Stimulated activated CD8-positive, alpha-beta memory T cell treated with anti-CD3 and anti-CD28 coated beads, Interleukin-12 subunit alpha, Interleukin-12 subunit beta, amount 100 ng/mL, for 1 hour (primary cell): ENCODE results near the gene FOXD1.
"Not testable (repeated sequence)": the region's sequence is repeated elsewhere in the genome, so short reads cannot be mapped to it uniquely, and the experiment has no call there.

ENCODE experiments used
- DNase-seq: peaks from one replicate; pipeline ENCODE4 v3.0.0-alpha.2; 2020; ENCODE audit warnings: low read depth

FOXD1 gene

DNA sequence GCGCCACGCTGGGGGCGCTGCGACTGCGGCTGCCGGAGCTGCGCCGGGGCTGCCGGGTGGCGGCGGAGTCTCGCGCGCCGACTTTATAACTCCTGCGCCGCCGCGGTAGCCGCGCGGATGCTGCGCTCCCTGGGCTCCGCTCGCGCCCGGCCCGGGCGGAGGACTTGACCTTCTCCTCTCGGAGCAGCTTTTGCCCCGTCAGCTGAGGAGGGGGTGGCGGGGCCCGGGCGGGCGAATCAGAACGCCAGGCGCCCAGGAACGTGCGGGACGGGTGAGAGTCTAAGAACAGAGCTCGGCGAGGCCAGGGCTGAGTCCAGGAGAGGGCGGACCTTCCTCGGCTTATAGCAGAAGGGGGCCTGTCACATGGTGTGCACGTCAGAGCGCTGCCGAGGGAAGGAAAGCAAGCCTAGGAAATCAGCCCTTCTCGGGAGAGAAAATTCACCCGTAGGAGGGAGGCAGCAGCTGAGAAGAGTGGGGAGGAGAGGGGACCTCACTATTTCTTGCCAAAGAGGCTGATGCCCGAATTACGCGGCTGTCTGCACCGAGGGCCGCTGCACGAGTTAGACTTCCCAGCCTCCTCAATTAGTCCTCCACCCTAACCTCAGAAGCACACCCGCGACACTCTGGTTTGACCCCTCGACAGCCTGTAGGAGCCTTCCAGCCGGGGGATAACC, at the start of gene FOXD1:
Gene FOXD1 (minus strand): TSS at position 315 of the 674 bp plus-strand sequence. CDS start 415 bp downstream, outside the sequence.
- no peak for DNase-seq

DNA sequence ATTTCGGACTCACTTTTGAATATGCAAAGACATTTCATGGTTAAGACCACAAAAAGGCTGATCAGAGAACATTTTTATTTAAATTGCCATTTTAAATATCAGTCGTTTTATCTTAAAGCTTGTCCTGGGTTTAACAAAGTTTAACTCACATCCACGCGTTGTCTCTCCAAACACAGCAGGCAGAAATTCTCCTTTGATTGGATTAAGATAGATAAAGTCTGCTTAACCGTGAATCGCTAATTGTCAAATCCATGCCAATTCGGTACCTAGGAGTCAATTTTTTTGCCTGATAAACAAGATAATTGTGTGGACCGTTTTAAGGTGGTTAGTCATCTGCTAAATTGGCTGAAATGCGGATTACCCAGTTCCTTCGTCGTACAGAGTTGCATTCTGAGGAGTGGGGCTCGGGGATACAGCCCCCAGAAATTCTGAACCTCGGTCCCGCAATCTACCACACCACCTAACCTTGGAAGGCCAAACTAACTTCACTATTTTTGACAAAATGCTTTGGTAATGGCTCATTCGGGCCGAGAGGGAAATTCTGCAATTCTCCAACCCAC, 49.0 kb upstream of the FOXD1 start:
- DNase-seq = no peak

DNA sequence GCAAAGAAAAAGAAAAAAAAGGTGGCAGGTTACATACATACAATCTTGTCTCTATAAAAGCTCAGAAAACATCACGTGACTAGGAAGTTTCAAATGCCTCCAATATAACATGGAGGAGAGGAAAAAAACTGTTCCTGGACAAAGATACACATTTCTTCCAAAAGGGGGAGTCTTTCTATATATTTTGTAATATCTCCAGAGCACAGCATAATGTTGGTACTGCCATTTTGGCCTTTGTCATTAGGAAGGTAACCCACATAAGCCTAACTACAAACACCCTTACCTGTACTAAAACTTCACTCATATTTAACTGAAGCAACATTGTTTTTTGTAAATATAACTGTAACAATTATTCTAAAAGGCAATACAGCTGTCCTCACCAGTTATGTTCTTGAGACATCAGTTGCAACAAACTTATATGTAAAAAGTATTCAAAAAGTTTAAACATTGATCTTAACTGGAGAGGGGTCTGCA, 48.4 kb upstream of the FOXD1 start:
- DNase-seq = no peak

DNA sequence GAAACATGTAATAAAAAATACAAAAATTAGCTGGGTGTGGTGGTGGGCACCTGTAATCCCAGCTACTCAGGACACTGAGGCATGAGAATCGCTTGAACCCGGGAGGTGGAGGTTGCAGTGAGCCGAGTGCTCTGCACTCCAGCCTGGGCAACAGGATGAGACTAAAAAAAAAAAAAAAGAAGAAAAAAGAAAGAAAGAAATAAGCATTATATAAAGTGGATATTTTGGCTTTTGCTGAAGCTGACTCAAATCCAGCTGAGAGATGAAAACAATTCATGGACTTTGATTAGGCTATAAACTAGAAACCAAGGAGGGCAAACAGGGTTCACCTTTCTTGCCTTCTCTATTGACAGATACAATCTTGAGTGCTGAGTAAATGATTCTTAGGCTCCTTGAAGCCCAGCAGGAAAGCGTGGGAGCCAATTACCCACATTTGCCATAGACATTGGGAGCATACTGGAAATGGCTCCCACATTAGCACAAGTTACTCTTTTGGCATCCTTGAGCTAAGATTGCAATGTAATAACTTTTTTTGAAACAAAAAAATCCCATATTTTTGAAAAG, 47.3 kb upstream of the FOXD1 start:
- DNase-seq = no peak

DNA sequence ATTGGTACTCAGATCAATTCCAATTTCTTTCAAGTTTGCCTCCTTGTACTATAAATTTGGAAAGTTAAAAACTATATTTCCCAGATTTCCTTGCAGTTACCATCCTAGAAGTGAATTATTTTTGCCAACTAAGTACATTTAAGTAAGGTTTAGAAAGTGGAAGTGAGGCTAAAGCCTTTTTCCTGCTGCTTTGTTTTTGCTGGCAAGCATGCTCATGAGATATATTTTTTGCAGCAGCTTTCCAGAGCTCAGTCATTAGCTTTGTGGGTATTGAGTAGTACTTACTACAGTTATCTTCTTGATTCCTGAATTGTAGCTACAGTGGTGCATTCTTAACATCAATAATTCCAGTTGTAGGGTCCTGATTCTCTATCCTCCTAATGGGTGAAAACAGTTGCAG, 46.1 kb upstream of the FOXD1 start:
- DNase-seq = no peak

DNA sequence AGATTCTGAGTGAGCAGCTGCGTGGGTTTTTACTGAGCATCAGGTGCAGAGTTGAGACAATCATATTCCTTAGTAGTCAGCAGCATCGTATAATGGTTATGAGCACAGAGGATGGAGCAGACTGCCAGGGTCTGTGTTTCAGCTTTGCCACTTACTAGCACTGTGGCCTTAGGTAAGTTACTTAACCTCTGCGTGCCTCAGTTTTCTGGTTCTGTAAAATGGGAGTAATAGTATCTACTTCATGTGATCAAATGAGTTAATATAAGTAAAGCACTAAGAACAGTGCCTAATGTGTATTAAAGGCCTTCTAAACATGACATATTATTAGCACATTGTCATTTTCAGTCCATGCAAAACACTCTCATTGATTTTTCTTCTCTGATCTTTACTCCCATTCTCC, 44.8 kb upstream of the FOXD1 start:
- DNase-seq = no peak

DNA sequence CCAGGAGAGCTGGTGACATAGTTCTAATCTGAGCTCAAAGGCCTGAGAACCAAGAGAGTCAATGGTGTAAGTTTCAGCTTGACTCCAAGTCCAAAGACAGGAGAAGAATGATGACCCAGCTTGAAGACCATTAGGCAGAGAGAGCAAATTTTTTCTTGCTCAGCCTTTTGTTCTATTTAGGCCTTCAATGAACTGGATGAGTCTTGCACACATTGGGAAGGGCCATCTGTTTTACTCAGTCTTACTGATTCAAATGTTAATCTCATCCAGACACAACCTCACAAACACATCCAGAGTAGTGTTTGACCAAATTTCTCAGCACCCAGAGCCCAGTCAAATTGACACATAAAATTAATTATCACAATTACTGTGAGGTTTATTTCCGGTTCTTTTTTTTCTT, 42.6 kb upstream of the FOXD1 start:
- no peak for DNase-seq

DNA sequence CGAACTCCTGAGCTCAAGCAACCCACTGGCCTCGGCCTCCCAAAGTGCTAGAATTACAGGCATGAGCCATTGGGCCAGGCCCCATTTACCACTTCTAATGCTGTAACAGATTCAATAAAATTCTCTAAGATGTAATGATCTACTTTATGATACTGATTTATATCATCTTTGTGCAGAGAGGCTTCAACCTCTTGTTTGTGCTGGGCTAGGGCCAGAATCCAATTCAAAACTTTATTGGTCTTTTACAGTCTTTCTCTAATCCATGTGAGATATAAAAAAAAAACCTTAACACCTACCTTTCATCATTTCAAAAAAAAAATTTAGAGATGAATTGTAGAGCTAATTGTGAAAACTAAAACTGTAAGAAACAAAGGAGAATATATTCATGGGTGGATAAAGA, 41.5 kb upstream of the FOXD1 start:
- DNase-seq = no peak

DNA sequence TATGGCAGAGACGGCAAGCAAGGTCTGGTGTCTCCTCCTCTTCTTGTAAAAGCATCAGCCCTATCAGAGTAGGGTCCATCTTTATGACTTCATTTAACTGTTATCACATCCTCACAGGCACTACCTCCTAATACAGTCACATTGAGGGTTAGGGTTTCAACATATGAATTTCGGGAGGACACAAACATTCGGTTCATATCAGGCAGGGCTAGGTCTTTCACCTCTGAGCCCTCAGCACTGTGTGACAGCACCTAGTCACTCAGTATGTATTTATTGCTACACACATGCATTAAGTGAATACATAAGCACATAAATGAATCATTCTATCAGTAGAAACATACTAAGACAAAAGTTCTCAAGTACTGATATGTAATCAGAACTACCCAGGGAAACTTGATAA, 40.2 kb upstream of the FOXD1 start:
- DNase-seq = no peak

DNA sequence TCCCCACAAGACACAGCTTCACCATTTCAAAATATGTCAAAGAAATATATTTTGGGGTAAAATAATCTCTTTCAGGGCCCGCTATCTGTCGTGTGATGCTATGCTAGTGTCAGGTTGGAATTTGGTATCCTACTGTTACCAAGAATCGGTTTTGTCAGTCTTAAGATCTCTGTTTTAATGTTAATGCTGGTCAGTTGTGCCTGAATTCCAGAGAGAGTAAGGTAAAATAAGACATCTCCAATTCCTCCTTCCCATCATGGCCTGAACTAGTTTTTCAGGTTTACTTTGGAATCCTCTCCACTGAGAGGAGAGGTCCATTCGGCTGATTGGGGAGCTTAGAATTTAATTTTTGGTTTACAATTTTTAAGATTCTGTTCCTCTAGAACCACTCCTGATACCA, 39.2 kb upstream of the FOXD1 start:
- DNase-seq = no peak

DNA sequence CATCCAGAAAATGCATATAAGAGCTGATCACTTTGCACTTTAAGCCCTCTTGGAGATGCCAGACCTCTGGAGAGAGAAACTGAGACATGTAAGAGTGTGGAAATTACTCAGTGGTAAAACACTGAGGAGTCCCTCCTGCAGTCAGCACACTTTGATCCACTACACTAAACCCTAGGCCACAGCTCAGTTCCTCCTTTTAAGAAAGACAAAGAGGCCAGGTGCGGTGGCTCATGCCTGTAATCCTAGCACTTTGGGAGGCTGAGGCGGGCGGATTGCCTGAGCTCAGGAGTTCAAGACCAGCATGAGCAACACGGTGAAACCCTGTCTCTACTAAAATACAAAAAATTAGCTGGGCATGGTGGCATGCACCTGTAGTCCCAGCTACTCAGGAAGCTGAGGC, 38.7 kb upstream of the FOXD1 start:
- DNase-seq = not testable (repeated sequence)

DNA sequence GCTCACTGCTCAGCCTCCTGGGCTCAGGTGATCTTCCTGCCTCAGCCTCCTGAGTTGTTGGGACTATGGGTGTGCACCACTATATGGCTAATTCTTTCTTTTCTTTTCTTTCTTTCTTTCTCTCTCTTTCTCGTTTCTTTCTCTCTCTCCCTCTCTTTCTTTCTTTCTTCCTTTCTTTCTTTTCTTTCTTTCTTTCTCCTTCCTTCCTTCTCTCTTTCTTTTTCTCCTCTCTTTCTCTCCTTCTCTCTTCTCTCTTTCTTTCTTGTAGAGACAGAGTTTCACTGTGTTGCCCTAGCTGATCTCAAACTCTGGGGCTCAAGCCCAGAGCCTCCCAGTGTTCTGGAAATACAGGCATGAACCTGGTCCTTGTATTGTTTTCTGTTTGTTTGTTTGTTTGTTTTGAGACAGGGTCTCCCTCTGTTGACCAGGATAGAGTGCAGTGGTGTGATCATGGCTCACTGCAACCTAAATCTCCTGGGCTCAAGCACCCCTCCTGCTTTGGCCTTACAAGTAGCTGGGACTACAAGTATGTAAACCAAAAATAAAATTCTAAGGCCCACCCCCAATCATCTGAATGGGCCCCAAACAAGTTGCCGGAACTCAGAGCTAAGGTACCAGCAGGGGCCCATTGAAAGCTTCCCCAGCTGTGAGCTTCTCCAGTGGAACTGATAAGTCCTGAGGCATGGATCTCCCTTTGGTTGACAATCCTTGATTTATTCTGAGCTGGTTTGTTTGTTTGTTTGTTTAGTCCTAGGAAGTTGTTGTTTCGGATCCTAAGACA, 37.7 kb upstream of the FOXD1 start:
- DNase-seq = no peak

DNA sequence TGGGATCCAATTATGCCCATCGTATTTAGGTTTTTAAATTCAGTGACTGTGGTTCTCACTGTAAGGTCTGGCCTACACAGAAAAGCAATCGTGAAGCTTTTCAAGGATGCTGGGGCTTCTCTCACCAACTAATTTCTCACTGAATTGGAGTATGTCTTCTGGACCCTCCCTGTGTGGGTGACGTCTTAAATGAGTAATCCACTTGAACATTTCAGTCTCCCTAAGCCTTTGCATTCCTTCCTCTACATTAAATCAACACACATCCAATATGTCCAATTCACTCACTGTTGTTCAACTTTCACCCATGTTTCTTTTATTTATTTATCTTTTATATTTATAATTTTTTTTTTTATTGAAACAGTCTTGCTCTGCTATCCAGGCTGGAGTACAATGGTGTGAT, 37.1 kb upstream of the FOXD1 start:
- DNase-seq = no peak

DNA sequence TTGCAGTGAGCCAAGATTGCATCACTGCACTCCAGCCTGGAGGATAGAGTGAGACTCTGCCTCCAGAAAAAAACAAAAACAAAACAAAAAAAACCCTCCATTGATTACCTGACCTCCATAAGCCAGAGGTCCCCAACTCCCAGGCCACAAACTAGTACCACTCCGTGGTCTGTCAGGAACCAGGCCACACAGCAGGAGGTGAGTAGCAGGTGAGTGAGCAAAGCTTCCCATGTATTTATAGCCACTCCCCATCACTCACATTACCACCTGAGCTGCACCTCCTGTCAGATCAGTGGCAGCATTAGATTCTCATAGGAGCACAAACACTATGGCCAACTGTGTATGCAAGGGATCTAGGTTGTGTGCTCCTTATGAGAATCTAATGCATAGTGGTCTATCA, 35.9 kb upstream of the FOXD1 start:
- no peak for DNase-seq

DNA sequence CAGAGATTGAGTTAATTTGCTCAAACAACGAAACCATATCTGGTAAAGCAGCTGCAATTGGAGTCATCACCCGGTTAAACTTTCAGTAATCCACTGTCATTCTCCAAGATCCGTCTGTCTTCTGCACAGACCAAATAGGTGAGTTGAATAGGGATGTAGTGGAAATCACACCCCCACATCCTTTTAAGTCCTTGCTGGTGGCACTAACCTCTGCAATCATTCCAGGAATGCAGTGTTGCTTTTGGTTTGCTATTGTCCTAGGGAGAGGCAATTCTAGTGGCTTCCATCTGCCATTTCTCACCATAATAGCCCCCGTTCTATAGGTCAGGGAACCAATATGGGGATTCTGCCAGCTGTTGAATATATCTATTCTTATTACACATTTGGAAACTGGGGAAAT, 35.1 kb upstream of the FOXD1 start:
- no peak for DNase-seq

DNA sequence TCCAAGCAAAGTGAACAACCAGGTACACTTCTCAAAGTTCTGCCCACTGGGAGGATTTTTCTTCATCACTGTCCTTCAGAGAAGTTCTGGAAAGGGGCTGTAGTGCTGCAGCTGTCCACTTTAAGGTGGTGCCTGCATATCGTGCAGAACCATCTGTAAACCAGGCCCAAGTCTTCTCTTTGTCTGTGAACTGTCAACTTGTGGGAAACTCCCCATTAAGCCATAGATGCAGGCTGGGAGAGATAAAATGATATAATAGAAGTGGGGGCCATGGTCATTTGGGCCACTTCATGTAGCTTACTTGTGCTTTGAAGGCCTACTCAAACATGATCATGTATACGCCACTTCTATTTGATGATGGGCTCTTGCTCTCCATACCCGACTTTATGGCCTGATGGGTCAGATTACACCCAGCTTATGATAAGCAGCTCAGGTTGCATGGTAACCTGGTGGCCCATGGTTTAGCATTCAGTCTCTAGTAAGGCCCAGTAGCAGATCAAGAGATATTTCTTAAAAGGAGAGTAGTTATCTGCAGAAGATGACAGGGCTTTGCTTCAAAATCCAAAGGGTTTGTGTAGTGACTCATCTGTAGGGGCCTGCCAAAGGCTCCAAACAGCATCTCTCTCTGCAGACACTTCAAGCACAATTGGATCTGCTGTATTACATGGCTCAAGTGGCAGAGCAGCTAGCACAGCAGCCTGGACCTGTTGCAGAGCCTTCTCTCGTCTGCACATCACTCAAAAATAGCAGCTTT, 34.0 kb upstream of the FOXD1 start:
- no peak for DNase-seq

DNA sequence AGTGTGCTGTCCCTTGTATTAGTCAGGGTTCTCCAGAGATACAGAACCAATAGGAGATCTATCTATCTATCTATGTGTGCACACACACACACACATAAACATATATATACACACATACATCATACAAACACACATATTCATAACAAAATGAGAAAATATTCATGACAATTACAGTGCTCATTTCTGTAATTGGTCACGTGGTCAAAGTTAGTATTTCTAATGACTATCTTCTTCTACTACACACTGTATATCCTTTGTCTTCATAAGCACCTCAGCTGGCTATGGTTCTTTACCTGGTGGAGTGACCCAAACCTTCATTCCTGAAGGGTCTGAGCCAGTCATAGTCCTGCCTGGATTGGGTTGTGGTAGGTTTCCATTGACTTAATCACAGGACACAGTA, 31.9 kb upstream of the FOXD1 start:
- no peak for DNase-seq

DNA sequence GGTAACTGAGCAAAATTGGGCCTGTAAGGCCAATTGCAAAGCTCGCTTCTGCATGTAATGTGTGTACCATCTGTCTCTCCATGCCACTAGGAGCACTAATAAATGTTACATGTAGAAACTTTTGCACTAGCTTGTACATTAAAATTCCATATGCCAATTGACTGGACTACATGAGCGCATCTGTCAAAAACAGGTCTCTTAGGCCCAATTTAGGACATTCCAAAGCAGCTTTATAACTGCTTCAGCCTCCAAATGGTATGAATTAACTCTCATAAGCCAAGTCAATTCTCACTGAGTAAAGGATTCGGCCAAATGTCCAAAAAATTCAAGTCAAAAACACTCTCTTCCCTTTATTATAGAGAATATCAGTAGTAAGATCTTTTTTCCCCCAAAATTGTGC, 23.5 kb upstream of the FOXD1 start:
- DNase-seq = no peak

DNA sequence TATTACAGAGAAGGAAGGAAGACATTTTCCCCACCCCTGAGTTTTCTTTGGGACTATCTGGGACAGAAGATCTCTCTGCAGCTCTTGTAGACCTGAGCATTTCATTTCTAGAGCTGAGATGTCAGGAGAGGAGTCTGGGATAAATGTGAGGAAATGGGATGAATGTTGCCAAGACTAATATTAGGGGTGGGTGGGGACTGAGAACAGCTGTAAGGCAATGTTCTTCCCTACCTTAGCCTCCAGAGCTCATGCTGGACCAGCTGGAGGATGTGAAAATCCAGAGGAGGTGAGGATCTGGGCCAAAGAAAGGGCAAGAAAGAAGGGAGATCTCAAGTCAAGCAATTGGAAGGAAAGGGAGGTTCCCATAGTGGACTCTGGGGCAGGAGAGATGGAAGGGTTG, 23.1 kb upstream of the FOXD1 start:
- DNase-seq = no peak

DNA sequence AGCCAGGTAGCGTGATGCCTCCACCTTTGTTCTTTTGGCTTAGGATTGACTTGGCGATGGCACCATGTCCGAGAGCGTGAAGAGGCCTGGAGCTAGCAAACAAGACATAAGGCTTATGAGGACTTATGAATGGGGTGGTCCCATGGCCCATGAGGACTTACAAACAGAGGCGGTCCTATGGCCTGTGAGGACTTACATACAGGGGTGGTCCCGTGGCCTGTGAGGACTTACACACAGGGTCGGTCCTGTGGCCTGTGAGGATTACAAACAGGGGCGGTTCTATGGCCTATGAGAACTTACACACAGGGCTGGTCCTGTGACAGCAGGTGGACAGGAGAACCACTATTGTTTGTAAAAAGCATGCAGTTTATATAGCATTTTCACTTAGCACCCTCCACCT, 21.3 kb upstream of the FOXD1 start:
- DNase-seq = no peak

DNA sequence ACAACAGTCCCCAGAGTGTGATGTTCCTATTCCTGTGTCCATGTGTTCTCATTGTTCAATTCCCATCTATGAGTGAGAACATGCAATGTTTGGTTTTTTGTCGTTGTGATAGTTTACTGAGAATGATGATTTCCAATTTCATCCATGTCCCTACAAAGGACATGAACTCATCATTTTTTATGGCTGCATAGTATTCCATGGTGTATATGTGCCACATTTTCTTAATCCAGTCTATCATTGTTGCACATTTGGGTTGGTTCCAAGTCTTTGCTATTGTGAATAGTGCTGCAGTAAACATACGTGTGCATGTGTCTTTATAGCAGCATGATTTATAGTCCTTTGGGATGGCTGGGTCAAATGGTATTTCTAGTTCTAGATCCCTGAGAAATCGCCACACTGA, 20.1 kb upstream of the FOXD1 start:
- not testable (repeated sequence) for DNase-seq

DNA sequence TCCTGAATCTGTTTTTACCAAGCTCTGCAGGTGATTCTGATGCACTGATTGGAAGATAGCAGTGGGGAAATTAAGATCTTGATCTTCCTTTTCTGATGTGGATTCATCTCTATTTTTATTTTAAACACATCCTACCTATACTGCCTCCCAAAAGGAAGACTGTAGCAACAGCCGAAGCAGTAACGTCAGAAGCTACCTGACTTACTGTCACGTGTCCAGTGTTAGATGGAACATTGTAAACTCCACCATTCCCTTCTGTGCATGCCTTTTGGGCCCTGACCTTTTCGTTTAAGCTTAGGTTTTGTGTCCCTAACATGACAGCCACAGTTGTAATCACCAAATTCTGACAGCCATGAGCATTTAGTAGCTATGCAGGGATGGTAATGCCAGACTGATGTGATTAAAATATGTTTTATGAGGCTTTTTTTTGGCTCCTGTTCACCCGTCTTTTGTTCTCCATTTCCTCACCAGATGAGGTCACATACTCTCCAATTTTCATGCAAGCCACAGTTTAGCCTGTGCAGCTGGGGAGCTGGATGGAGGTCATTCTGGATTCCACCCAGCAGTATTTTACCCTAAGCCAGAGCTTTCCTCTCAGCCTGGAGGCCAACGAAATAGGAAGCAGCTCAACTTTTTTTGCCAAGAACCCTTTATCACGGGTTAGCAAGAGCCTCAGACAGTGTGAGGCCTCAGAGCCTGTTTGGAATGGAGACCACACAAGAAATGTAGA, 15.6 kb upstream of the FOXD1 start:
- no peak for DNase-seq
